ENCODE results near the gene SEZ6L2. TPM values are rescaled to one million over a fixed set of nuclear protein-coding genes. Genes with fewer than 3 reads are reported as not detected.

SEZ6L2 gene
- total and polyA plus RNA-seq, 7 experiments from 2014 or later = 0.19 TPM; not detected in 6

DNA sequence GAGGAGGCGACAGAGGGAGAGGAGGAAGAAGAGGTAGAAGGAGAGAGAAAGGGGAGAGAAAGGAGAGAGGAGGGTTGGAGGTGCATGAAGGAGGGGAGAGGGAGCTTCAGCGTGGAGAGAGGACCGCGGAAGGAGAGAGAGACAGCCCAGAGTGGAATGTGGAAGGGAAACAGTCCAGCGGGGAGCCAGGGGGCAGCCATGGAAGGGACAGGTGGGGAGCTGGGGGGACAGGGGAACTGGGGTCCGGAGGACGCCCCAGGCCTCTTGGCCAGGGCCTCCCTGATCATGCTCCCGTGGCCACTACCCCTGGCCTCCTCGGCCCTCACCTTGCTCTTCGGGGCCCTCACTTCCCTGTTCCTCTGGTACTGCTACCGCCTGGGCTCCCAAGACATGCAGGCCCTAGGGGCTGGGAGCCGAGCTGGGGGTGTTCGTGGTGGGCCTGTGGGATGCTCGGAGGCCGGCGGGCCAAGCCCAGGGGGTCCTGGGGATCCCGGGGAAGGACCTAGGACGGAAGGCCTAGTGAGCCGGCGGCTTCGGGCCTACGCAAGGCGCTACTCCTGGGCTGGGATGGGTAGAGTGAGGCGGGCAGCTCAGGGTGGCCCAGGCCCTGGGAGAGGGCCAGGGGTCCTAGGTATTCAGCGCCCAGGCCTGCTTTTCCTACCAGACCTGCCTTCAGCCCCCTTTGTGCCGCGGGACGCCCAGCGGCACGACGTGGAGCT lies 1.7 kb upstream of the SEZ6L2 start:
- Mint-ChIP-seq H3K27me3 (peaks cover 16 to 35% (median 26%) of the 10 kb centered on the region in 5 donors), H3K36me3 (peaks cover 0 to 4% (median 3%) of the 10 kb centered on the region in 5 donors), H3K9me3 (no peaks in the 10 kb centered on the region), H3K27ac (no peak overlapping the region), H3K4me1 (peaks cover 4 to 19% (median 11%) of the 10 kb centered on the region in 7 donors), H3K4me3 (peak overlapping the region; percentile 53 to 86 (median 72))
- DNase-seq = no peak
- no peak for ATAC-seq
- peaks cover 5% of the 10 kb centered on the region in 2 donors for H3K4me1 ChIP-seq (ENCODE audit: control insufficient read depth in 2 of 2, insufficient read depth in 2 of 2, low read length in 2 of 2)
- no peaks in the 10 kb centered on the region for H3K9me3 ChIP-seq (ENCODE audit: control insufficient read depth in 2 of 3, low read length in 3 of 3)
- ChIA-PET POLR2A (interaction anchor here (1.0 to 2.5 kb wide), 2 partner anchors 25 to 93 kb away, joined by 3 to 8 read pairs; partner anchors contain the start of gene KCTD13), CTCF (no interaction called here)
- H3K4me3 ChIP-seq (ENCODE audit: low read length) = peak overlapping the region; percentile 53
- peaks cover 5 to 13% of the 10 kb centered on the region in 2 donors for H3K27me3 ChIP-seq (ENCODE audit: control insufficient read depth in 2 of 2, insufficient read depth in 2 of 2, low read length in 2 of 2)
- intact Hi-C loops (cut with micrococcal nuclease) = loop anchor here (1.0 to 5.0 kb wide), 5 partner anchors 25 to 95 kb away; partner anchors contain the start of genes CDIPT (in 2 of the 2), INO80E (in 1 of the 2), KCTD13 (in 1 of the 2) and TAOK2 (in 1 of the 2)
- H3K36me3 ChIP-seq (ENCODE audit: control insufficient read depth in 2 of 3, insufficient read depth in 3 of 3, low read length in 3 of 3) = no peaks in the 10 kb centered on the region
- H3K27ac ChIP-seq (ENCODE audit: low read depth, low read length) = no peak overlapping the region

- H3K27ac Mint-ChIP-seq = no peak within 1 kb of the TSS
- no peaks in the 10 kb centered on the region for H3K9me3 ChIP-seq (ENCODE audit: control insufficient read depth in 2 of 3, low read length in 3 of 3)
- DNase-seq (peak; percentile 68 to 91 (median 79)), ATAC-seq (peak; percentile 93)
- intact Hi-C loops (cut with micrococcal nuclease) = loop anchor here (1.0 to 5.0 kb wide), 5 partner anchors 26 to 96 kb away; partner anchors contain the start of genes CDIPT (in 2 of the 2), INO80E (in 1 of the 2), KCTD13 (in 1 of the 2) and TAOK2 (in 1 of the 2)
- ChIA-PET POLR2A (interaction anchor here (0.6 to 1.1 kb wide), 4 partner anchors 25 to 917 kb away, joined by 3 to 8 read pairs (median 3); partner anchors contain the start of genes KCTD13 and MVP), CTCF (no interaction called here)
- peaks cover 4 to 19% (median 11%) of the 10 kb centered on the region in 7 donors for H3K4me1 Mint-ChIP-seq
- no peaks in the 10 kb centered on the region for H3K36me3 ChIP-seq (ENCODE audit: control insufficient read depth in 2 of 3, insufficient read depth in 3 of 3, low read length in 3 of 3)
- peaks cover 5 to 13% of the 10 kb centered on the region in 2 donors for H3K27me3 ChIP-seq (ENCODE audit: control insufficient read depth in 2 of 2, insufficient read depth in 2 of 2, low read length in 2 of 2)
- H3K36me3 Mint-ChIP-seq = peaks cover 0 to 4% (median 3%) of the 10 kb centered on the region in 5 donors
- no peak within 1 kb of the TSS for H3K27ac ChIP-seq (ENCODE audit: low read depth, low read length)
- peak within 1 kb of the TSS; percentile 53 to 86 (median 72) for H3K4me3 Mint-ChIP-seq
- H3K9me3 Mint-ChIP-seq = peaks cover 0 to 1% (median 0%) of the 10 kb centered on the region in 11 donors
- H3K4me1 ChIP-seq (ENCODE audit: control insufficient read depth in 2 of 2, insufficient read depth in 2 of 2, low read length in 2 of 2) = peaks cover 5% of the 10 kb centered on the region in 2 donors
- peaks cover 16 to 35% (median 26%) of the 10 kb centered on the region in 5 donors for H3K27me3 Mint-ChIP-seq
- H3K4me3 ChIP-seq (ENCODE audit: low read length) = peak within 1 kb of the TSS; percentile 53
These were observed 945 bp upstream of the SEZ6L2 start, which contains the start of gene ASPHD1 for GRCh38 chr16:29900102-29900887. Gene ASPHD1 (plus strand): TSS chr16:29900488. CDS start chr16:29900972, 484 bp downstream.

DNA sequence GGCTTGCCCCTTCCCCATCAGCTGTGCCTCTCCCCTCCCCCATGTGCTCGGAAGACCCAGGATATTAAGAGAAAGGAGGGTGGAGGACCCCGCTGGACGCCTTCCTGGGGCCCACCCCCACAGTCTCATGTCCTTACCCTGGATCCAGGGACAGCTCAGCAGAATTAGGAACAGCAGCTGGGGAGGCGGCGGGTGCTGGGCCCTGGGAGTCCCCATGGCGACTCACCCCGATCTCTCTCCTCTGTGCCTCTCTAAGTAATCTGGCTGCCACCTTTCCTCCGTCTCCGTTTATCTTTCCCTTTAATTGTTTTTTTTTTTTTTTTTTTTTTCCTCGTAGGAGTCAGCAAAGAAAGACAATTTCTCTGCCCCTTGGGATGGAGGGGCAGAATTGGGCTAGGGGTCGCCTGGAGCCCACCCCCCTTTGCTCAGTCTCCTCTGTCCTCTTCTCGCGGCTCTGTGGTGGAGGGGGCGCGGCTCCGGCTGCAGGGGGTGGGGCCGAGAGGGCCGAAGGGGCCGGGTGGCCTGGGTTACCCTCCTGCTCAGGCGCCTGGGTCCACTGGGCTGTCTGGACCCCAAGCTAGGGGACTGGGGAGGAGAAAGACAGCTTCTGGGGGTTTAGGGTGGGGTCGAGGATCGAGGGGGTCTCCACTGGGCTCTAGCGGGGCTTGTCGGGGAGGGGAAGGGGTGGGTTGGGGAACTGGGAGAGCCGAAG lies 390 bp downstream of the SEZ6L2 start:
- Histone ChIP-seq H3K36me3 (ENCODE audit: control insufficient read depth in 2 of 3, insufficient read depth in 3 of 3, low read length in 3 of 3) (no peaks in the 10 kb centered on the region), H3K27me3 (ENCODE audit: control insufficient read depth in 2 of 2, insufficient read depth in 2 of 2, low read length in 2 of 2) (peaks cover 5 to 13% of the 10 kb centered on the region in 2 donors), H3K27ac (ENCODE audit: low read depth, low read length) (no peak overlapping the region), H3K4me1 (ENCODE audit: control insufficient read depth in 2 of 2, insufficient read depth in 2 of 2, low read length in 2 of 2) (peaks cover 5% of the 10 kb centered on the region in 2 donors), H3K9me3 (ENCODE audit: control insufficient read depth in 2 of 3, low read length in 3 of 3) (no peaks in the 10 kb centered on the region), H3K4me3 (ENCODE audit: low read length) (no peak overlapping the region)
- POLR2A ChIA-PET = interaction anchor here (0.7 to 1.1 kb wide), 2 partner anchors 63 to 76 kb away, joined by 3 read pairs; partner anchors contain the start of gene TMEM219
- H3K36me3 Mint-ChIP-seq = peaks cover 0 to 4% (median 3%) of the 10 kb centered on the region in 5 donors
- ATAC-seq = no peak
- peaks cover 0 to 1% (median 0%) of the 10 kb centered on the region in 11 donors for H3K9me3 Mint-ChIP-seq
- H3K27me3 Mint-ChIP-seq = peaks cover 16 to 35% (median 26%) of the 10 kb centered on the region in 5 donors
- H3K27ac Mint-ChIP-seq = no peak overlapping the region
- H3K4me3 Mint-ChIP-seq = peak overlapping the region in 7 of 10 donors; percentile 10 to 67 (median 34)
- CTCF ChIA-PET = interaction anchor here (0.8 kb wide), 1 partner anchor 88 kb away, joined by 3 read pairs; no protein-coding TSS in a partner anchor
- H3K4me1 Mint-ChIP-seq = peaks cover 4 to 19% (median 11%) of the 10 kb centered on the region in 7 donors
- no peak for DNase-seq
- intact Hi-C loops (cut with micrococcal nuclease) = no loop called here

- no peaks in the 10 kb centered on the region for H3K36me3 ChIP-seq (ENCODE audit: control insufficient read depth in 2 of 3, insufficient read depth in 3 of 3, low read length in 3 of 3)
- Mint-ChIP-seq H3K9me3 (peaks cover 0 to 1% (median 0%) of the 10 kb centered on the region in 11 donors), H3K27me3 (peaks cover 16 to 35% (median 26%) of the 10 kb centered on the region in 5 donors), H3K4me1 (peaks cover under 1 to 14% (median 10%) of the 10 kb centered on the region in 7 donors), H3K36me3 (peaks cover 0 to 4% (median 3%) of the 10 kb centered on the region in 5 donors), H3K27ac (no peak overlapping the region), H3K4me3 (peak overlapping the region in 7 of 10 donors; percentile 10 to 62 (median 29))
- DNase-seq = no peak
- ChIA-PET CTCF (interaction anchor here (0.6 to 0.8 kb wide), 2 partner anchors 87 to 89 kb away, joined by 3 to 8 read pairs; no protein-coding TSS in a partner anchor), POLR2A (interaction anchor here (0.6 to 0.7 kb wide), 2 partner anchors 28 to 64 kb away, joined by 3 to 4 read pairs; partner anchors contain the start of gene TMEM219)
- intact Hi-C loops (cut with micrococcal nuclease) = no loop called here
- no peak overlapping the region for H3K27ac ChIP-seq (ENCODE audit: low read depth, low read length)
- H3K9me3 ChIP-seq (ENCODE audit: control insufficient read depth in 2 of 3, low read length in 3 of 3) = no peaks in the 10 kb centered on the region
- H3K4me1 ChIP-seq (ENCODE audit: control insufficient read depth in 2 of 2, insufficient read depth in 2 of 2, low read length in 2 of 2) = peaks cover 5% of the 10 kb centered on the region in 2 donors
- no peak overlapping the region for H3K4me3 ChIP-seq (ENCODE audit: low read length)
- ATAC-seq = no peak
- H3K27me3 ChIP-seq (ENCODE audit: control insufficient read depth in 2 of 2, insufficient read depth in 2 of 2, low read length in 2 of 2) = peaks cover 5 to 13% of the 10 kb centered on the region in 2 donors
These were observed 1.1 kb downstream of the SEZ6L2 start for GRCh38 chr16:29898135-29898803.

DNA sequence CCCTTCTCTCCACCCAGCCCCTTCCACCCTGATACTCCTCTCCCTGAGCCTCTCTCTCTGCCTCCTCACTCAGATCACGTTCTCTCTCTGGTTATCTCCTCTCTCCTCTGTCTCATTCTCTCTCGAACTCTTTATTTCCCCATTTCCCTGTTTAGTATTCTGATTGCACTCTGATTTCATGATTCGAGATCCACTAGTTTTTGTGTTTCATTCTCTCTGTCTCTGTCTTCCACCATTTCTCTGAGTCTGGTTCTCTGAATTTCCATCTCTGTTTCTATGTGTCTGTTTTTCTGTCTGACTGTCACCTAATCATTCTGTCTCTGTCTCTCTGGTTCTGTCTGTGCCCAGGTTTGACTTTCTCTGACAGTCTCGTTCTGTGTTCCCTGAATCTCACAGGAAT lies 2.0 kb downstream of the SEZ6L2 start:
- H3K9me3 ChIP-seq (ENCODE audit: control insufficient read depth in 2 of 3, low read length in 3 of 3) = no peaks in the 10 kb centered on the region
- H3K27me3 Mint-ChIP-seq = peaks cover 16 to 35% (median 26%) of the 10 kb centered on the region in 5 donors
- POLR2A ChIA-PET = no interaction called here
- peaks cover 0 to 1% (median 0%) of the 10 kb centered on the region in 11 donors for H3K9me3 Mint-ChIP-seq
- H3K4me3 Mint-ChIP-seq = peak overlapping the region in 3 of 10 donors; percentile 5 to 53 (median 11)
- ATAC-seq (no peak), DNase-seq (no peak)
- H3K36me3 Mint-ChIP-seq = peaks cover 0 to 4% (median 3%) of the 10 kb centered on the region in 5 donors
- peaks cover 5 to 13% of the 10 kb centered on the region in 2 donors for H3K27me3 ChIP-seq (ENCODE audit: control insufficient read depth in 2 of 2, insufficient read depth in 2 of 2, low read length in 2 of 2)
- H3K4me1 ChIP-seq (ENCODE audit: control insufficient read depth in 2 of 2, insufficient read depth in 2 of 2, low read length in 2 of 2) = peaks cover 5% of the 10 kb centered on the region in 2 donors
- CTCF ChIA-PET = no interaction called here
- no peak overlapping the region for H3K27ac ChIP-seq (ENCODE audit: low read depth, low read length)
- no peak overlapping the region for H3K27ac Mint-ChIP-seq
- no peak overlapping the region for H3K4me3 ChIP-seq (ENCODE audit: low read length)
- H3K36me3 ChIP-seq (ENCODE audit: control insufficient read depth in 2 of 3, insufficient read depth in 3 of 3, low read length in 3 of 3) = no peaks in the 10 kb centered on the region
- intact Hi-C loops (cut with micrococcal nuclease) = no loop called here
- peaks cover 0 to 14% (median 10%) of the 10 kb centered on the region in 7 donors for H3K4me1 Mint-ChIP-seq
